ENCODE measurements around the gene AGMO. TPM values are rescaled to one million over a fixed set of nuclear protein-coding genes. Genes with fewer than 3 reads are reported as not detected.
"Not testable (repeated sequence)": the region's sequence is repeated elsewhere in the genome, so short reads cannot be mapped to it uniquely, and the experiment has no call there.

Gene AGMO
- polyA plus RNA-seq, 2 of the 4 experiments (the other 2 are of a cell fraction): 2.6 to 7.9 TPM

- H3K4me3 ChIP-seq; H3K4me1 ChIP-seq; DNase-seq (ENCODE audit: low read depth in 1 of 2, low spot score in 1 of 2); FAIRE-seq; H3K4me2 ChIP-seq; POLR2A ChIA-PET; H3K27ac ChIP-seq; ATAC-seq; H3K9me3 ChIP-seq: not testable (repeated sequence)
- WGBS (ENCODE audit: missing lambda C conversion rate): 43% methylated on average over 6 of the region's 7 CpGs
- CTCF ChIA-PET: interaction anchor here (1.4 kb wide), 1 partner anchor 9 kb away, joined by 3 read pairs; no protein-coding TSS in a partner anchor
Measured at GRCh38 chr7:15517865-15518264, 44.0 kb downstream of the AGMO start.

- TF ChIP-seq CEBPB (IDR thresholded peaks at IDR 0.05): no peak
- no peak for TF ChIP-seq PBX3 (IDR thresholded peaks at IDR 0.05)
- TF ChIP-seq SMC3 (IDR thresholded peaks at IDR 0.05): no peak
- no peak for TF ChIP-seq EHMT2 (IDR thresholded peaks at IDR 0.05; ENCODE audit: low read depth)
- no peak for TF ChIP-seq ZFP36 (IDR thresholded peaks at IDR 0.05; ENCODE audit: borderline replicate concordance, partially characterized antibody)
- TF ChIP-seq KDM1A (IDR thresholded peaks at IDR 0.05; ENCODE audit: low read depth): no peak
- TF ChIP-seq SREBF2 (IDR thresholded peaks at IDR 0.05): no peak
- TF ChIP-seq, protein P1, sequence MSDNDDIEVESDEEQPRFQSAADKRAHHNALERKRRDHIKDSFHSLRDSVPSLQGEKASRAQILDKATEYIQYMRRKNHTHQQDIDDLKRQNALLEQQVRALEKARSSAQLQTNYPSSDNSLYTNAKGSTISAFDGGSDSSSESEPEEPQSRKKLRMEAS (IDR thresholded peaks at IDR 0.05): no peak
- TF ChIP-seq, protein P2, sequence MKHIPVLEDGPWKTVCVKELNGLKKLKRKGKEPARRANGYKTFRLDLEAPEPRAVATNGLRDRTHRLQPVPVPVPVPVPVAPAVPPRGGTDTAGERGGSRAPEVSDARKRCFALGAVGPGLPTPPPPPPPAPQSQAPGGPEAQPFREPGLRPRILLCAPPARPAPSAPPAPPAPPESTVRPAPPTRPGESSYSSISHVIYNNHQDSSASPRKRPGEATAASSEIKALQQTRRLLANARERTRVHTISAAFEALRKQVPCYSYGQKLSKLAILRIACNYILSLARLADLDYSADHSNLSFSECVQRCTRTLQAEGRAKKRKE (CRISPR knock-in tag; IDR thresholded peaks at IDR 0.05; ENCODE audit: low read depth): no peak
- no peak for TF ChIP-seq CHD2 (IDR thresholded peaks at IDR 0.05; ENCODE audit: low read length, partially characterized antibody)
- TF ChIP-seq ZSCAN20 (CRISPR knock-in tag; IDR thresholded peaks at IDR 0.05): no peak
- TF ChIP-seq TFCP2L1 (CRISPR knock-in tag; IDR thresholded peaks at IDR 0.05): no peak
- TF ChIP-seq CHD4 (IDR thresholded peaks at IDR 0.05; ENCODE audit: borderline replicate concordance): no peak
- TF ChIP-seq HMGXB4 (CRISPR knock-in tag; IDR thresholded peaks at IDR 0.05; ENCODE audit: borderline replicate concordance): no peak
- TF ChIP-seq FOSB (CRISPR knock-in tag; IDR thresholded peaks at IDR 0.05): no peak
- 30% methylated on average over 4 of the region's 4 CpGs for whole genome bisulfite sequencing (ENCODE audit: missing lambda C conversion rate)
- Histone ChIP-seq H3K4me2 (no peak overlapping the region), H3K4me3 (no peak overlapping the region), H3K9me3 (no peaks in the 10 kb centered on the region), H3K27ac (no peak overlapping the region), H3K4me1 (no peaks in the 10 kb centered on the region)
- ChIA-PET CTCF (no interaction called here), POLR2A (no interaction called here)
- no peak for ATAC-seq
- FAIRE-seq: no peak
- DNase-seq (ENCODE audit: low read depth in 1 of 2, low spot score in 1 of 2): no peak
Measured at GRCh38 chr7:15515252-15515651, 46.6 kb downstream of the AGMO start.

- TF ChIP-seq CBX8 (IDR thresholded peaks at IDR 0.05) (no peak), CEBPB (IDR thresholded peaks at IDR 0.05) (no peak), USF2 (IDR thresholded peaks at IDR 0.05) (no peak), NFE2L2 (conservative IDR thresholded peaks at IDR 0.05; ENCODE audit: low read length) (no peak), POLR2A (IDR thresholded peaks at IDR 0.05; ENCODE audit: low read length) (no peak), GATA3 (IDR thresholded peaks at IDR 0.05; ENCODE audit: borderline replicate concordance) (no peak), NPAS2 (CRISPR knock-in tag; IDR thresholded peaks at IDR 0.05; ENCODE audit: borderline replicate concordance) (no peak), ESRRA (IDR thresholded peaks at IDR 0.05; ENCODE audit: borderline replicate concordance, low read length) (no peak), ELK1 (IDR thresholded peaks at IDR 0.05; ENCODE audit: low read depth, low read length) (no peak), HDAC2 (IDR thresholded peaks at IDR 0.05) (no peak), RAD21 (conservative IDR thresholded peaks at IDR 0.05 in 1 of 2, IDR thresholded peaks at IDR 0.05 in 1 of 2) (no peak), FOXS1 (CRISPR knock-in tag; IDR thresholded peaks at IDR 0.05) (no peak)
- TF ChIP-seq, protein P1 (IDR thresholded peaks at IDR 0.05): no peak
- CTCF ChIA-PET: no interaction called here
- ATAC-seq (peak in 1 of 2 experiments; percentile 46; a peak in 2 of 6 replicates), FAIRE-seq (no peak), DNase-seq (ENCODE audit: low read depth in 1 of 2, low spot score in 1 of 2) (no peak)
- Histone ChIP-seq H3K4me2 (peak overlapping the region; percentile 52), H3K4me3 (no peak overlapping the region), H3K4me1 (peaks cover 15% of the 10 kb centered on the region), H3K9me3 (no peaks in the 10 kb centered on the region), H3K27ac (no peak overlapping the region)
- WGBS (ENCODE audit: missing lambda C conversion rate): 37% methylated on average over 3 of the region's 3 CpGs
- POLR2A ChIA-PET: no interaction called here
Measured at GRCh38 chr7:15508258-15508657, 53.6 kb downstream of the AGMO start.
